Smooth muscle cell of the brain vasculature (primary cell): ENCODE measurements around the gene MRPL49.
"Not testable (repeated sequence)": the region's sequence is repeated elsewhere in the genome, so short reads cannot be mapped to it uniquely, and the experiment has no call there.

Source experiments
- DNase-seq: peaks from one replicate; pipeline ENCODE4 v3.0.0-alpha.2; 2012; ENCODE audit warnings: low read depth, low spot score

Gene MRPL49

DNA sequence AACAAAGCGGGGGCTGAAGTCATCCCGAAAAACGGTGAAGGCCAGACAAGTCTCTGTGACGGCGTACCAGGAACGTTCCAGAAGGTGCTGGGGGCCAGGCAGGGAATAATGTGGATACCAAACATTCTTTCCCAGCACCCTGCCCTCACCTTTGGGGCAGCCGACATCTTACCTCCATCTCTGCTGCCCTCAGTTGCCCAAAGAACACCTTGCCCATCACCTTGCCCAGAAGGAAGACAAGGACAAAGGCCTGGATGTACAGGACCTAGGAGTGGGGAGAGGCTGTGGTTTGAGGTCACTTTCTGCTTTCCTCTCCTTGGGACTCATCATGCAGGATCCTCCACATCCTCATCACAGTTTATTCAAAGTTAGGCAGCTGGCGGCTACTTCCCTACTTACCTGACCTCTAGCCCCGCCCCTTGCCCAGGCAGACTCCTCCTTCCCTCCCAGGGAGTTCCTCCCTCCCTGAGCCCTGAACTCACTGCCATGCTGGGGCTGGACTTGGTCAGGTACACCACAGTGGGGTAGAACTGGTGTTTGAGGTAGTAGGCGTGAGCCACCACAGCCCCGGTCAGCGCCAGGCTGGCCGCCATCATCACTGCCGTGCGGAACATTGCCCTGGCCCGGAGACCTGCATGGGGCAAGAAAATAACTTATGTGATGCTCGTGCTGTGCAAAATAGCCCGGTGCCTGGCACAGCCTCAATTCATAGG is 11.0 kb downstream of the MRPL49 start:
- DNase-seq, result no peak

- no peak for DNase-seq
Observed at GRCh38 chr11:65133724-65134123, 11.6 kb downstream of the MRPL49 start.

DNA sequence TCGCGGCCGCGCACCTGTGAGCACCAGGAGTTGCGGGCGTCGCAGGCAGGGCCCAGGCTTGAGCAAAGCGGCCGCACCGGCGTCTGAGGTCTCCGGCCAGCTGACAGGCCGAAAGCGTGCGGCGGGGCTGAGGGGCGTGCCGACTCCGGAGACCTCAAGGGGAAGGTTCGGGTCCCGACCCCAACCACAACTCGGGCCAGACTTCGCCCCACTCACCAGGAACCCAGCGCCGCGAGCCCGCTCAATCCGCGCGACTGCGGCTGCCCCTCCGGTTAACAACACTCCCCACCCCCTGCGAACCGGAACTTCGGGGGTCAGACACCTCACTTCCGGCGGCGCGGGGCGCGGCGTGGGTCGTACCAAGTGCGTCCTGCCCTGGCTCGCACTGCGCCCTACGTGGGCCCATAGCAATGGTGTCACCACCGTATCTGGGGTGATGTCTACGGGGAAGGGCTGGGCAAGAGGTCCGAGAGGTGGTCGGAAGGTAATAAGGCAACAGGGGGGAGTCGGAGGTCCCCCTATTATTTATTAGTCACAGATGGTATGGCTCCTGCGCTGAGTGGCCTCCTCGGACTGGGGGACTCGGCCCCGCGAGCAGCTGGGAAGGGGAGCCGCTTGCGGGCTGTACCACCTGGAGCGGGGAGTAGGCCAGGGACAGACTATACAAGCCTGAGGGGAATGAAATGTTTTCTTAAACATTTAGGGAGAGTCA is 12.3 kb downstream of the MRPL49 start, which contains the start of gene SYVN1:
Gene SYVN1 (minus strand): TSS at position 280 of the 712 bp plus-strand sequence. CDS start 918 bp downstream, outside the sequence.
- DNase-seq, result peak; percentile 65

- peak; percentile 81 for DNase-seq
Observed at GRCh38 chr11:65134952-65135632, 13.0 kb downstream of the MRPL49 start.

DNA sequence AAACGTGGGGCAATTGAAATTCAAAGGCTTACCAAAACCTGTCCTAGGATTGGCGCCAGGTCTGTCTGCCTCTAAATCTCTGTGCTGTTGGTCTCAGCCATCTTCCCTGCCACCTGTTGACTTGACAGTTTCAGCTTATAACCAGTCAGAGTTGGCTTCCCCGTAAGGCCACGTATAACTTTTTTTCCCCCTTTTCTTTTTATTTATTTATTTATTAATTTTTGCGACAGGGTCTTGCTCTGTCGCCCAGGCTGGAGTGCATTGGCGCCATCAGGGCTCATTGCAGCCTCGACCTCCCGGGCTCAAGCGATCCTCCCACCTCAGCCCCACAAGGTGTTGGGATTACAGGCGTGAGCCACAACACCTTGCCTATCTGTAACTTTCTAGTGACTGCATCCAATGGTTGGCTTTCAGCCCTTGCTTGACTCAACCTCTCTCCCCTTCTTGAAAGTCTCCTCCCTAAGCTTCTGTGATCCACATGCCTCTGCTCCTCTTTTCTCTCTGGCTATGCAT is 13.6 kb downstream of the MRPL49 start:
- DNase-seq, result no peak

GRCh38 chr11:65136515-65137096 is 14.5 kb downstream of the MRPL49 start:
- no peak for DNase-seq

DNA sequence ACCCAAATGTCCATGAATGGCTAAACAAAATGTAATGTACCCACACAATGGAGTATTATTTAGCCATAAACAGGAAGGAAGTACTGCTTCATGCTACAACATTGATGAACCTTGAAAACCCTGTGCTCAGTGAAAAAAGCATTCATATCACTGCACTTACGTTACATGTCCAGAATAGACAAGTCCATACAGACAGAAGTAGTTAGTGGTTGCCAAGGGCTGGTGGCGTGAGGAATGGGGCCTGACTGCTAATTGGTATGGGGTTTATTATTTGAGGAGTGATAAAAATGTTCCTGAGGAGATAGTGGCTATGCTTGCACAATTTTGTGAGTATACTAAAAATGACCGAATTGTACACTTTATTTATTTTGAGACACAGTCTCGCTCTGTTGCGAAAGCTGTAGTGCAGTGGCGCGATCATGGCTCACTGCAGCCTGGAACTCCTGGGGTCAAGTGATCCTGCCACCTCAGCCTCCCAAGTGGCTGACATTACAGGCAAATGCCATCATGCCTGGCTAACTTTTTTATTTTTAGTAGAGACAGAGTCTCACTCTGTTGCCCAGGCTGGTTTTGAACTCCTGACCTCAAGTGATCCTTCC is 19.9 kb downstream of the MRPL49 start:
- no peak for DNase-seq

GRCh38 chr11:65147352-65148075 is 25.4 kb downstream of the MRPL49 start:
- no peak for DNase-seq

DNA sequence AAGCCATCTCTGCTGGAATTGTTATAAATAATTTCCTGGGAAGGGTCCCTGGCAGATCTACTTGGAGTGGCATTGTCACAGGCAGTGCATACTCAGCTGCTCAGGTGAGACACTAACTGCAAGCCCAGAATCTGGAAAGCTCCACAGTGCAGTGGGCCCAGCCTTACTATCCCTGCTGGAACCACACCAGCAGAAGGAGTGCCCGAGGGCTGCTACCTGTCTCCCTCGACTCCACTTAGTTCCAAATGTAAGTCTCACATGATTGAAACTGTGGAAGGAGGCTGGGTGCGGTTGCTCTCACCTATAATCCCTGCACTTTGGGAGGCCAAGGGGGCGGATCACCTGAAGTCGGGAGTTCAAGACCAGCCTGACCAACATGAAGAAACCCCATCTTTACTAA is 26.5 kb downstream of the MRPL49 start:
- DNase-seq, result no peak

DNA sequence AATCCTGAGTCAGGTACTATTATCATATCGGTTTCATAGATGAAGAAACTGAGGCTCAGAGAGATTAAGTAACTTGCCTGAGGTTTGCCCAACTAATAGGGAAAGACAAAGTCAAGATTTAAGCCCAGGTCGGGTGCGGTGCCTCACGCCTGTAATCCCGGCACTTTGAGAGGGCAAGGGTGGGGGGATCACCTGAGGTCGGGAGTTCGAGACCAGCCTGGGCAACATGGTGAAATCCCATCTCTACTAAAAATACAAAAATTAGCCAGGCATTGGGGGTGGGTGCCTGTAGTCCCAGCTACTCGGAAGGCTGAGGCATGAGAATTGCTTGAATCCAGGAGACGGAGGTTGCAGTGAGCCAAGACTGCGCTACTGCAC is 28.0 kb downstream of the MRPL49 start:
- not testable (repeated sequence) for DNase-seq

GRCh38 chr11:65150509-65151299 is 28.6 kb downstream of the MRPL49 start:
- DNase-seq, result peak; percentile 67

GRCh38 chr11:65151331-65151899 is 29.3 kb downstream of the MRPL49 start:
- DNase-seq, result no peak

- no peak for DNase-seq
Observed at GRCh38 chr11:65152122-65152521, 30.0 kb downstream of the MRPL49 start.

DNA sequence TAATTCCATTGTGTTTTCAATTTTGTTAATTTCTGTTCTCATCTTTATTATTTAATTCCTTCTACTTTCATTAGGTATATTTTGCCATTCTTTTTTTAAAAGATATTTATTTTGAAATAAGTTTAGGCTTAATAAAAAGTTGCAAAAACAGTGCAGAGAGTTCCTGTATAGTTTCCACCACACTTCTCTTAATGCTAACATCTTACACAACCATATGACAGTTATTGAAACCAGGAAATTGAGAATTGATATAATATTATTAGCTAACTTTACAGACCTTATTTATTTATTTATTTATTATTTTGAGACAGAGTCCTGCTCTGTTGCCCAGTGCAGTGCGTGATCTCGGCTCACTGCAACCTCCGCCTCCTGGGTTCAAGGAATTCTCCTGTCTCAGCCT is 34.1 kb downstream of the MRPL49 start:
- DNase-seq, result no peak

GRCh38 chr11:65156926-65157325 is 34.8 kb downstream of the MRPL49 start:
- DNase-seq, result no peak

GRCh38 chr11:65157336-65157735 is 35.2 kb downstream of the MRPL49 start:
- DNase-seq, result no peak

GRCh38 chr11:65159012-65159411 is 36.9 kb downstream of the MRPL49 start:
- no peak for DNase-seq

DNA sequence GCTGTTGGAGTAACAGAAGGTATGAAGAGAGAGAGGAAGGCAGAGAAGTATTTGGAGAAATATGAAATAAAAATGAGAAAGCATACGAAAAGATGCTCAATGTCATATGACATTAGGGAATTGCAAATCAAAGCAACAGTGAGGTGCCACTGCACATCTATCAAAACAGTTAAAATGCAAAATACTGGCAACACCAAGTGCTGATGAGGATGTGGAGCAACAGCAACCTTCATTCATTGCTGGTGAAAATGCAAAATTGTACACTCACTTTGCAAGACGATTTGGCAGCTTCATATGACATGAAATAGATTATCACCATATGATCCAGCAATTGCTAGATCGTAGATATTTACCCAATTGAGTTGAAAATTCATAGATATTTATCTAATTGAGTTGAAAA is 38.5 kb downstream of the MRPL49 start:
- DNase-seq, result no peak

DNA sequence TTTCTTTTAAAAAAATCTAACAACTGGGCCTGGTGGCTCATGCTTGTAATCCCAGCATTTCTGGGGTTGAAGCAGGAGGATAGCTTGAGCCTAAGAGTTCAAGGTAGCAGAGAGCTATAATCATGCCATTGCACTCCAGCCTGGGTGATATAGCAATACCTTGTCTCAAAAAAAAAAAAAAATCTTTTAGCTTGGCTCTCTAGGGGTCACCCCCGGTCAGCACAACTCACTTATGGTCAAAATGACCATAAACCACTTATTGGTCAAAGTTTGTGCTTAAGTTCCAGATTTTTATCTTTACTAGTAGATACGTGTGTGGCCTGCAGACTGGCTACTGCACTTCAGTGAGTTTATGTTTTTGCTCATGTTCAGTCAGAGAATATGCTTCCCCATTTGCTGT is 41.6 kb downstream of the MRPL49 start:
- DNase-seq, result no peak
